Fibroblast of lung (primary cell): ENCODE results near the gene ACKR2.

Source experiments
- EZH2 ChIP-seq: IDR thresholded peaks from 2 replicates; pipeline ENCODE4 v1.5.1; 2012; ENCODE audit warnings: low read length, control low read depth, mild to moderate bottlenecking; ENCODE audit errors: missing control alignments
- TF ChIP-seq, protein P1 (sequence below), 2 donors: IDR thresholded peaks in 1 of 2; conservative IDR thresholded peaks in 1 of 2; 1 replicate in 1 of 2; 2 replicates in 1 of 2; pipeline ENCODE4 v1.5.1; 2011 to 2012; ENCODE audit warnings: low read length in 2 of 2, control low read depth in 1 of 2, inconsistent platforms in 1 of 2, low read depth in 1 of 2, mild to moderate bottlenecking in 1 of 2

DNA sequence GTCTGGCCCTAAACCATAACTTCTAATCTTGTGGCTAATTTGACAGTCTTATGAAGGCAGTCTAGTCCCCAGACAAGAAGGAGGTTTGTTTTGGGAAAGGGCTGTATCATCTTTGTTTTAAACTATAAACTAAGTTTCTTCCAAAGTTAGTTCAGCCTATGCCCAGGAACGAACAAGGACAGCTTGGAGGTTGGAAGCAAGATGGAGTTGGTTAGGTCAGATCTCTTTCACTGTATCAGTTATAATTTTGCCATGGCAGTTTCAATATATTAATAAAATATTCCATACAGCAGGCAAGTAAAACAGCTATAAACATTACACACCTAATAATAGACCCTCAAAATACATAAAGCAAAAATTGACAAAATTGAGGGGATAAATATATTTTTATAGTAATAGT, 83.6 kb downstream of the ACKR2 start:
- TF ChIP-seq EZH2: no peak
- TF ChIP-seq, protein P1, sequence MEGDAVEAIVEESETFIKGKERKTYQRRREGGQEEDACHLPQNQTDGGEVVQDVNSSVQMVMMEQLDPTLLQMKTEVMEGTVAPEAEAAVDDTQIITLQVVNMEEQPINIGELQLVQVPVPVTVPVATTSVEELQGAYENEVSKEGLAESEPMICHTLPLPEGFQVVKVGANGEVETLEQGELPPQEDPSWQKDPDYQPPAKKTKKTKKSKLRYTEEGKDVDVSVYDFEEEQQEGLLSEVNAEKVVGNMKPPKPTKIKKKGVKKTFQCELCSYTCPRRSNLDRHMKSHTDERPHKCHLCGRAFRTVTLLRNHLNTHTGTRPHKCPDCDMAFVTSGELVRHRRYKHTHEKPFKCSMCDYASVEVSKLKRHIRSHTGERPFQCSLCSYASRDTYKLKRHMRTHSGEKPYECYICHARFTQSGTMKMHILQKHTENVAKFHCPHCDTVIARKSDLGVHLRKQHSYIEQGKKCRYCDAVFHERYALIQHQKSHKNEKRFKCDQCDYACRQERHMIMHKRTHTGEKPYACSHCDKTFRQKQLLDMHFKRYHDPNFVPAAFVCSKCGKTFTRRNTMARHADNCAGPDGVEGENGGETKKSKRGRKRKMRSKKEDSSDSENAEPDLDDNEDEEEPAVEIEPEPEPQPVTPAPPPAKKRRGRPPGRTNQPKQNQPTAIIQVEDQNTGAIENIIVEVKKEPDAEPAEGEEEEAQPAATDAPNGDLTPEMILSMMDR (conservative IDR thresholded peaks at IDR 0.05 in 1 of 2, IDR thresholded peaks at IDR 0.05 in 1 of 2; ENCODE audit: low read depth in 1 of 2, low read length in 2 of 2): no peak
